Upper lobe of left lung (tissue), 4 donors: ENCODE results near the gene TEX264.

Source experiments
- POLR2A ChIP-seq, 4 donors: fragments of 450-650 bp; IDR thresholded peaks; one replicate each; pipeline ENCODE4 v1.5.1; 2016 to 2017; ENCODE audit warnings: antibody characterized with exemption in 4 of 4, mild to moderate bottlenecking in 2 of 4
- TF ChIP-seq, protein P1 (sequence below), 6 experiments: fragments of 450-650 bp in 4 of 6; fragments of 200-600 bp in 2 of 6; sonication (generic) in 2 of 6; IDR thresholded peaks; one replicate each; pipeline ENCODE4 v1.5.1; 2016 to 2019; ENCODE audit warnings: antibody characterized with exemption in 6 of 6

DNA sequence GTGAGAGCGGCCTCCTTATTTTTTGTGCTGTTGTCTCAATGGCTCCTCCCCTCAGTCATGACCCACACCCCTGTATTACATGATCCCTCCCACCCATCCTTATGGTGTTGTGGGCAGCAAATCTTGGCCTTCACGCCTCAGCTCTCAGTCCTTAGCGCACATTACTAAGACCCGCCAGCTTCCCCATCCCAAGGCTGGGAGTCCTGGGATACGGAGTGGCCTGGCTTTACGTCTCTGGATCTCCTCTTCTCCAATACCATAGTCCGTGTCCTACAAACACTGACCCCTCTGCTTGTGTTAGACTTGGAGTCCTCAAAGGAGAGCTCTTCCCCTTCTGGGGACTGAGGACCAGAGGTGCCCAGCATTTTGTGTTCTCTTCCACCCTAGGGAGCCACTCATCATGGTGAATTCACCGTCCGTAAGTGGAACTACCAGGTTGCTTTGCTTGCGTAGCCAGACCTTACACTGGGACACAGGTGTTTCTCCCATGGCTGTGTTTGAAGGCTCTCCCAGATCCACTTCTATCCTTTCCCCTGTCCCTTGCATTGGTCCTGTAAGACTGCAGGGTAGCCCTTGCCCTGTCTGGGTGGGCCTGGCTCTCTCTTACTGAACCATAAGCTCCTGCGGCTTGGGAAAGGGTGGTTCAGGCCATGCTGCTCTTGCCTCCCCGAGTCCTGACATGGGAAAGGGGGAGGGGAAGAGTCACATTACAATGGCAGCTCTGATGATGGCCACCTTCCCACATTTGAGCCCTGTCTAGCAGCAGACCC is 49.4 kb downstream of the TEX264 start:
- TF ChIP-seq POLR2A (IDR thresholded peaks at IDR 0.05): no peak
- TF ChIP-seq, protein P1, sequence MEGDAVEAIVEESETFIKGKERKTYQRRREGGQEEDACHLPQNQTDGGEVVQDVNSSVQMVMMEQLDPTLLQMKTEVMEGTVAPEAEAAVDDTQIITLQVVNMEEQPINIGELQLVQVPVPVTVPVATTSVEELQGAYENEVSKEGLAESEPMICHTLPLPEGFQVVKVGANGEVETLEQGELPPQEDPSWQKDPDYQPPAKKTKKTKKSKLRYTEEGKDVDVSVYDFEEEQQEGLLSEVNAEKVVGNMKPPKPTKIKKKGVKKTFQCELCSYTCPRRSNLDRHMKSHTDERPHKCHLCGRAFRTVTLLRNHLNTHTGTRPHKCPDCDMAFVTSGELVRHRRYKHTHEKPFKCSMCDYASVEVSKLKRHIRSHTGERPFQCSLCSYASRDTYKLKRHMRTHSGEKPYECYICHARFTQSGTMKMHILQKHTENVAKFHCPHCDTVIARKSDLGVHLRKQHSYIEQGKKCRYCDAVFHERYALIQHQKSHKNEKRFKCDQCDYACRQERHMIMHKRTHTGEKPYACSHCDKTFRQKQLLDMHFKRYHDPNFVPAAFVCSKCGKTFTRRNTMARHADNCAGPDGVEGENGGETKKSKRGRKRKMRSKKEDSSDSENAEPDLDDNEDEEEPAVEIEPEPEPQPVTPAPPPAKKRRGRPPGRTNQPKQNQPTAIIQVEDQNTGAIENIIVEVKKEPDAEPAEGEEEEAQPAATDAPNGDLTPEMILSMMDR (IDR thresholded peaks at IDR 0.05): no peak
